ENCODE results near the gene SSTR5.

SSTR5 gene

GRCh38 chr16:1050516-1050915 is 22.0 kb upstream of the SSTR5 start:
- Histone ChIP-seq H4K20me1 (ENCODE audit: insufficient read depth, low read length) (no peaks in the 10 kb centered on the region; the same call in 1 of the 2 replicates), H3K79me2 (ENCODE audit: insufficient read depth, low read length) (no peaks in the 10 kb centered on the region), H3K4me3 (ENCODE audit: low read depth in 1 of 2, low read length in 2 of 2) (no peak overlapping the region), H2AFZ (ENCODE audit: low read depth, low read length) (no peak overlapping the region), H3K9me3 (ENCODE audit: insufficient read depth, low read length, severe bottlenecking) (no peaks in the 10 kb centered on the region), H3K27ac (ENCODE audit: low read length) (no peak overlapping the region), H3K9ac (ENCODE audit: low read depth, low read length) (no peak overlapping the region), H3K36me3 (ENCODE audit: insufficient read depth, low read length) (no peaks in the 10 kb centered on the region), H3K4me1 (ENCODE audit: insufficient read depth, low read length) (no peaks in the 10 kb centered on the region), H3K4me2 (ENCODE audit: insufficient read depth, low read length) (no peak overlapping the region), H3K27me3 (ENCODE audit: insufficient read depth, low read length, poor library complexity) (no peaks in the 10 kb centered on the region)
- DNase-seq: no peak
- TF ChIP-seq EZH2 (IDR thresholded peaks at IDR 0.05; ENCODE audit: borderline replicate concordance, low read depth, low read length, severe bottlenecking) (no peak), CTCF (IDR thresholded peaks at IDR 0.05; ENCODE audit: borderline replicate concordance, extremely low read depth, low read length, poor library complexity, severe bottlenecking) (no peak)
- no peak for ATAC-seq (ENCODE audit: insufficient read depth, low read depth)

- ATAC-seq (ENCODE audit: insufficient read depth, low read depth): no peak
These were observed 21.6 kb upstream of the SSTR5 start for GRCh38 chr16:1050921-1051320.

GRCh38 chr16:1051446-1051845 is 21.1 kb upstream of the SSTR5 start:
- H3K9ac ChIP-seq (ENCODE audit: low read depth, low read length): no peak overlapping the region
- H3K27me3 ChIP-seq (ENCODE audit: insufficient read depth, low read length, poor library complexity): no peaks in the 10 kb centered on the region
- no peak overlapping the region for H3K4me3 ChIP-seq (ENCODE audit: low read depth in 1 of 2, low read length in 2 of 2)
- no peaks in the 10 kb centered on the region for H3K4me1 ChIP-seq (ENCODE audit: insufficient read depth, low read length)
- ATAC-seq (ENCODE audit: insufficient read depth, low read depth) (no peak), DNase-seq (no peak)
- H4K20me1 ChIP-seq (ENCODE audit: insufficient read depth, low read length): no peaks in the 10 kb centered on the region; the same call in 1 of the 2 replicates
- H3K79me2 ChIP-seq (ENCODE audit: insufficient read depth, low read length): no peaks in the 10 kb centered on the region
- TF ChIP-seq EZH2 (IDR thresholded peaks at IDR 0.05; ENCODE audit: borderline replicate concordance, low read depth, low read length, severe bottlenecking) (no peak), CTCF (IDR thresholded peaks at IDR 0.05; ENCODE audit: borderline replicate concordance, extremely low read depth, low read length, poor library complexity, severe bottlenecking) (no peak)
- no peaks in the 10 kb centered on the region for H3K36me3 ChIP-seq (ENCODE audit: insufficient read depth, low read length)
- no peaks in the 10 kb centered on the region for H3K9me3 ChIP-seq (ENCODE audit: insufficient read depth, low read length, severe bottlenecking)
- no peak overlapping the region for H2AFZ ChIP-seq (ENCODE audit: low read depth, low read length)
- H3K27ac ChIP-seq (ENCODE audit: low read length): no peak overlapping the region
- H3K4me2 ChIP-seq (ENCODE audit: insufficient read depth, low read length): no peak overlapping the region

More at GRCh38 chr16:1050921-1051320, 21.6 kb upstream of the SSTR5 start:
- Histone ChIP-seq H3K4me2 (ENCODE audit: insufficient read depth, low read length) (no peak overlapping the region), H3K36me3 (ENCODE audit: insufficient read depth, low read length) (no peaks in the 10 kb centered on the region), H4K20me1 (ENCODE audit: insufficient read depth, low read length) (no peaks in the 10 kb centered on the region; the same call in 1 of the 2 replicates), H3K9ac (ENCODE audit: low read depth, low read length) (no peak overlapping the region), H3K4me3 (ENCODE audit: low read depth in 1 of 2, low read length in 2 of 2) (no peak overlapping the region), H3K4me1 (ENCODE audit: insufficient read depth, low read length) (no peaks in the 10 kb centered on the region), H3K27me3 (ENCODE audit: insufficient read depth, low read length, poor library complexity) (no peaks in the 10 kb centered on the region), H3K27ac (ENCODE audit: low read length) (no peak overlapping the region), H3K79me2 (ENCODE audit: insufficient read depth, low read length) (no peaks in the 10 kb centered on the region), H2AFZ (ENCODE audit: low read depth, low read length) (no peak overlapping the region), H3K9me3 (ENCODE audit: insufficient read depth, low read length, severe bottlenecking) (no peaks in the 10 kb centered on the region)
- TF ChIP-seq EZH2 (IDR thresholded peaks at IDR 0.05; ENCODE audit: borderline replicate concordance, low read depth, low read length, severe bottlenecking) (no peak), CTCF (IDR thresholded peaks at IDR 0.05; ENCODE audit: borderline replicate concordance, extremely low read depth, low read length, poor library complexity, severe bottlenecking) (no peak)
- no peak for DNase-seq

- no peak overlapping the region for H2AFZ ChIP-seq (ENCODE audit: low read depth, low read length)
- no peak overlapping the region for H3K4me3 ChIP-seq (ENCODE audit: low read depth in 1 of 2, low read length in 2 of 2)
- no peak overlapping the region for H3K4me2 ChIP-seq (ENCODE audit: insufficient read depth, low read length)
- no peaks in the 10 kb centered on the region; the same call in 1 of the 2 replicates for H4K20me1 ChIP-seq (ENCODE audit: insufficient read depth, low read length)
- DNase-seq (no peak), ATAC-seq (ENCODE audit: insufficient read depth, low read depth) (no peak)
- TF ChIP-seq EZH2 (IDR thresholded peaks at IDR 0.05; ENCODE audit: borderline replicate concordance, low read depth, low read length, severe bottlenecking) (no peak), CTCF (IDR thresholded peaks at IDR 0.05; ENCODE audit: borderline replicate concordance, extremely low read depth, low read length, poor library complexity, severe bottlenecking) (no peak)
- no peaks in the 10 kb centered on the region for H3K27me3 ChIP-seq (ENCODE audit: insufficient read depth, low read length, poor library complexity)
- no peaks in the 10 kb centered on the region for H3K36me3 ChIP-seq (ENCODE audit: insufficient read depth, low read length)
- H3K9me3 ChIP-seq (ENCODE audit: insufficient read depth, low read length, severe bottlenecking): no peaks in the 10 kb centered on the region
- no peak overlapping the region for H3K27ac ChIP-seq (ENCODE audit: low read length)
- H3K79me2 ChIP-seq (ENCODE audit: insufficient read depth, low read length): no peaks in the 10 kb centered on the region
- H3K4me1 ChIP-seq (ENCODE audit: insufficient read depth, low read length): no peaks in the 10 kb centered on the region
- no peak overlapping the region for H3K9ac ChIP-seq (ENCODE audit: low read depth, low read length)
These were observed 19.8 kb upstream of the SSTR5 start for GRCh38 chr16:1052721-1053120.

Data from DND-41 (cell line).